Measurements from ENCODE around the gene EPM2A. TPM values are rescaled to one million over a fixed set of nuclear protein-coding genes. Genes with fewer than 3 reads are reported as not detected.
A peak's percentile ranks its signal among the peaks of the same experiment; 100 is the strongest.

EPM2A gene
- polyA plus RNA-seq, 1 experiment: 4.3 TPM

GRCh38 chr6:145627451-145627850, 107.9 kb downstream of the EPM2A start:
- Histone ChIP-seq H3K27me3 (ENCODE audit: control insufficient read depth, insufficient read depth, low read length) (no peaks in the 10 kb centered on the region), H3K27ac (ENCODE audit: low read depth, low read length) (no peak overlapping the region), H3K9me3 (ENCODE audit: control insufficient read depth, insufficient read depth, low read length) (peaks cover 3% of the 10 kb centered on the region; the same call in 1 of the 2 replicates), H3K4me3 (ENCODE audit: low read depth, low read length) (no peak overlapping the region)
- DNase-seq (ENCODE audit: low read depth, low spot score): no peak
- CTCF ChIA-PET: no interaction called here
- POLR2A ChIA-PET: no interaction called here
- TF ChIP-seq CTCF (IDR thresholded peaks at IDR 0.05; ENCODE audit: low read depth, low read length): no peak

DNA sequence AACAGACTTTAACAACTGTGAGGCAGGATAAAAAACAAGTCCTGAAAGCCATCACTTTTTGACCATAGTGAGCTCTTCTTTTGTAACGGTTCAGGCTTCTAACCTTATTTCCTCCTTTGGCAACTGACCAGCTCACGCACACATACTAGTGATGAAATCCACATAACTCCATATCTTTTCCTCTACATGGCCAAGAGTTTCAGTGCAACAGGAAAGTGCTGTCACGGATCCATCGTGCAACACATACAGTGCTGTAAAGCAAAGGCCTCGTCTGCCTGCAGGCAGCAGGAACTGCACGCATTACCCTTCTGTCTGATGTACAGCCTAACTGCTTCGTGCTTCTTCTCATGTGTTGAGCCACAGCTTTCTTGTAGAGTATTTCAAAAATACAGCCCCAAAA, 108.5 kb downstream of the EPM2A start:
- Histone ChIP-seq H3K4me3 (ENCODE audit: low read depth, low read length) (no peak overlapping the region), H3K27me3 (ENCODE audit: control insufficient read depth, insufficient read depth, low read length) (no peaks in the 10 kb centered on the region), H3K9me3 (ENCODE audit: control insufficient read depth, insufficient read depth, low read length) (peaks cover 3% of the 10 kb centered on the region; the same call in 1 of the 2 replicates), H3K27ac (ENCODE audit: low read depth, low read length) (no peak overlapping the region)
- ChIA-PET CTCF (no interaction called here), POLR2A (no interaction called here)
- DNase-seq (ENCODE audit: low read depth, low spot score): peak; percentile 30
- TF ChIP-seq CTCF (IDR thresholded peaks at IDR 0.05; ENCODE audit: low read depth, low read length): no peak

- POLR2A ChIA-PET: no interaction called here
- Histone ChIP-seq H3K4me3 (ENCODE audit: low read depth, low read length) (no peak overlapping the region), H3K27ac (ENCODE audit: low read depth, low read length) (no peak overlapping the region), H3K27me3 (ENCODE audit: control insufficient read depth, insufficient read depth, low read length) (no peaks in the 10 kb centered on the region), H3K9me3 (ENCODE audit: control insufficient read depth, insufficient read depth, low read length) (peaks cover 3% of the 10 kb centered on the region; the same call in 1 of the 2 replicates)
- no peak for TF ChIP-seq CTCF (IDR thresholded peaks at IDR 0.05; ENCODE audit: low read depth, low read length)
- DNase-seq (ENCODE audit: low read depth, low spot score): no peak
- CTCF ChIA-PET: interaction anchor here (1.2 kb wide), 1 partner anchor 80 kb away, joined by 3 read pairs; no protein-coding TSS in a partner anchor
Measured at GRCh38 chr6:145623231-145623630, 112.1 kb downstream of the EPM2A start.

DNA sequence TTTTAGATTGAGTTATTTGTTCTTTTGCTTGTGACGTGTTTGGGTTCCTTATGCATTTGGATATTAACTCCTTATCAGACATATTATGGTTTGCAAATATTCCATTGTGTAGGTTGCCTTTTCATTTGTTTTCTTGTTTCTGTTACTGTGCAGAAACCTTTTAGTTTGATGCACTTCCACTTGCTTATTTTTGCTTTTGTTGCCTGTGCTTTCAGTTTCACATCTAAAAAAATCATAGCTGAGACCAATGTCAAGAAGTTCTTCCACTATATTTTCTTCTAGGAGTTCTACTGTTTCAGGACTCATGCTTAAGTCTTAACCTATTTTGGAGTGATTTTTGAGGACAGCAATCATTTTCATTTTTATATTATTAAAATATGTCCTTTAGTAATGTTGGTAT, 113.5 kb downstream of the EPM2A start:
- TF ChIP-seq CTCF (IDR thresholded peaks at IDR 0.05; ENCODE audit: low read depth, low read length): no peak
- ChIA-PET CTCF (no interaction called here), POLR2A (no interaction called here)
- no peak overlapping the region for H3K27ac ChIP-seq (ENCODE audit: low read depth, low read length)
- no peaks in the 10 kb centered on the region for H3K27me3 ChIP-seq (ENCODE audit: control insufficient read depth, insufficient read depth, low read length)
- H3K9me3 ChIP-seq (ENCODE audit: control insufficient read depth, insufficient read depth, low read length): no peaks in the 10 kb centered on the region
- H3K4me3 ChIP-seq (ENCODE audit: low read depth, low read length): no peak overlapping the region
- DNase-seq (ENCODE audit: low read depth, low spot score): no peak

DNA sequence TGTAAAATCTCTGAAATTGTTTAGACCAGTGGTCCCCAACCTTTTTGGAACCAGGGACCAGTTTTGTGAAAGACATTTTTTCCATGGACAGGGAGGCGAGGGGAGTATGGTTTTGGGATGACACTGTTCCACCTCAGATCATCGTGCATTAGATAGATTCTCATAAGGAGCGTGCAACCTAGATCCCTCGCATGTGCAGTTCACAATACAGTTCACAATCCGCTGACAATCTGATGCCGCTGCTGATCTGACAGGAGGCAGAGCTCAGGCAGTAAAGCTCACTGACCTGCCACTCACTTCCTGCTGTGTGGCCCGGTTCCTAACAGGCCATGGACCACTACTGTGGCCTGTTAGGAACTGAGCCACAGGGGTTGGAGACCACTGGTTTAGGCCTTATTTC, 115.2 kb downstream of the EPM2A start:
- Histone ChIP-seq H3K27ac (ENCODE audit: low read depth, low read length) (no peak overlapping the region), H3K27me3 (ENCODE audit: control insufficient read depth, insufficient read depth, low read length) (no peaks in the 10 kb centered on the region), H3K9me3 (ENCODE audit: control insufficient read depth, insufficient read depth, low read length) (no peaks in the 10 kb centered on the region), H3K4me3 (ENCODE audit: low read depth, low read length) (no peak overlapping the region)
- CTCF ChIA-PET: no interaction called here
- DNase-seq (ENCODE audit: low read depth, low spot score): no peak
- no peak for TF ChIP-seq CTCF (IDR thresholded peaks at IDR 0.05; ENCODE audit: low read depth, low read length)
- POLR2A ChIA-PET: no interaction called here
